Kasumi-1 (cell line): ENCODE measurements around the gene TM2D3.

Experiments
- DNase-seq, 2 experiments: peaks; one replicate each; lab custom pipeline; 2025; lab: John Stamatoyannopoulos, UW

Gene TM2D3

DNA sequence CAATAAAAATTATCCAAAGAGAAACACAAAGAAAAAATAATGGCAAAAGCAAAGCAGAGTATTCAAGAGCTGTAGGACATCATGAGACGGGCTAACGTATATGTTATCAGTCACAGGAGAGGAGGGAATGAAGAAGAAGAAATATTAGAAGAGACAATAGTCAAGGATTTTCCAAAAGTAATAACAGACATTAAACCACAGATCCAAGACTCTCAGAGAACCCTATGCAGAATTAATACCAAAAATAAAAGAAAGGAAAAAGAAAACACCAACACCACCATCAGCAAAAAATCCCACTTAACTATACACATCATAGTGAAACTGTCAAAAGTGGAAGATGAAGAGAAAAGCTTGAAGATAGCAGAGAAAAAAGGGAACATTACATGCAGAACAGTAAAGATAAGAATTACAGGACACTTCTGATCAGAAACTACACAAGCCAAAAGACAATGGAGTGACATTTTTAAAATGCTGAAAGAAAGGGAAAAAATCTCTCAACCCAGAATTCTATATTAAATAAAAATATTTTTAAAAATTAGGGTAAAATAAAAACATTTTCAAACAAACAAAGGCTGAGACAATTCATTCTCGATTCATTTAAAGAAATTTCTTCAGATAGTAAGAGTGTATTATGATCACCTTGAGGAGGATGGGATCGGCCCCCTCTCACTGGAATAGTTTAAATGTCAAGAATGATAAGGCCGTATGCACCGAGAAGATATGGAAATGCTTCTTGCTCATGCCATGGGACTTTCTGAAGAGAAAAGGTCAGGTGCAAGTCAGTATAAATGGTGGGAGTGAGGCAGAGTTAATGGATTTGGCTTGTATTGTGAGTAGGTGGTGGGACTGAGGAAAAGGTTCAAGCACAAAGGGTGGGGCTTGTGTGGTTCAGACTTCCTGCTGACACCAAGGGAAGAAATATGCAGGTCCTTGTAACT lies 28.5 kb downstream of the TM2D3 start:
- DNase-seq, result peak in 1 of 2 experiments; percentile 13

DNA sequence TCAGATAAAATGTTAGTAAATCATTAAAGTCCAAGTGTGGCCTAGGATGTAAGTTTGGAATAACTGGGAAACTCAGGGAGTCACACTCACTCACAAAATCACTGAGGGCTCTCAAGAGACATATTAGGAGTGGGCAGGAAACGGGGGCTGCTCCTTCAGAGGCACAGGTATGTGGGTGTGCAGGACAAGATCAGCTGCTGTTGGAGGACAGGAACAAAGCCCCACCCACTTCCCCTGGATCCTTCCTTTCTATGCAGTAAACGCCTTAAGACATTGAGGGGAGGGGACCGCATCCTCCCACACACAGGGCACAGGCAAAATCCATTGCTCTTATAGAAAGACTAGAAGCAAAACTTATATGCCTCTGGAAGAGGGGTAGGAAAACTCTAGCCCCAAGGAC lies 30.2 kb downstream of the TM2D3 start:
- DNase-seq, result no peak

DNA sequence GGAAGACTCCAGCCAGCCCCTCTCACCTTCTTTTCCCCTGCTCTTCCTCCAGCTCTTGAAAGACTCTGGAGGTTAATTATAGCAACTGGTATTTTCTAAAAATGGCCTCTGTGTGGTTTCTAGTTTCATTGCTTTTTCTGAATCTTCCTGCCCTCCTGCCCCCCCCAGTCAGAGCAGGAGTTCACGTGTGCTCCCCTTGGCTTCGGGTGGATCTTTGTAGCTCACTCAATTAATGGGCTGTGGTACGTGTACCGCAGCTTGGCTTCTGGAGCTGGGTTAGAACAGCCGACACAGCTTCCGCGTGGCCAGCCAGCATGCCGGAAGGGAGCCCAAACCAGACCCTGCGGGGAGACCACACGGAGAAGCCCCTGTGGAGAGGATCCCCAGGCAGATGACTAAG lies 31.5 kb downstream of the TM2D3 start:
- no peak for DNase-seq

DNA sequence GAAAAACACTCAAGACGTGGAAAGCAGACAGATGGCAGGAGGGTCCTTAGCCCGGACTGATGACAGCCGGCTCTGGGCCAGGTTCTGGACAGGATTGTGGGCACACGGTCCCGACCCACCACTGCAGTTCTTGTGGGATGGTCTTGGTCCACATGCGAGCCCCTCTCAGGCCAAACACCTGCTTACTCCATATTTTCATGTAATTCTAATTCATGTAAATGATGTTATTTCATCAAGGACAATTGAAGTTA lies 32.6 kb downstream of the TM2D3 start:
- DNase-seq, result no peak

DNA sequence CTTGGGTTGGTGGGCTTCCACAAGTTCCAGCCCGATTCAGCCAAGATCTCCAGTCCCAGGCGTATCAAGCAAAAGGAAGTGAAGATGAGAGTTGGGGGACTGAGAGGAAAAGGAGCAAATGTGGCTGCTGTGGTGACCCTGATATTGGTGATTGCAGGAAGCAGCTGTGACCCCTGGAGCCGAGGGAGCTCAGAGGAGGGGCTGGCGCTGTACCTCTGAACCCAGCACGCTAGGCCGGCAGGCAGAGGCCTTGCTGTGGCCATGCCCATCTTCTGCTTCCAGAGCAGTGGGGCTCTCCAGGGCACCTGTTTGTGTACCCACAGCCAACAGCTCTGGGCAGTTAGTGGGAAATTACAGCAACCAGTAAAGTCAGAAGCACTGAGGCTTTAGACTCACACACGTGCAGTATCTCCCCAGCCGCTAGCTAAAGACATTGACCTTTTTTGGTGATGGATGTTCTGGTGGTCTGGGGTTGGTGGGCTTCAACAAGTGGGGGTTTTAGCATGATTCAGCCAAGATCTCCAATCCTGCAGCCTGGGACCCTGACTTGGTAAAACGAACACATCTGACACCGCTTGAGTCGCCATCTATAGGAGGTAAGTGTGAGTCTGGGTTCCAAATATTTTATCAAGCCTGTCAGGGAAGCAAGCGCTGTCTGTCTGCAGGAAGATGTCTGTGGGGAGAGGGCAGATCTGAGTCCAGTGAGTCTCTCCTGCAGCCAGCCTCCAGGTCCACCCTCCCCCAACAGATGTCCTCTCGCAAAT lies 33.1 kb downstream of the TM2D3 start:
- peak; percentile 37 to 56 for DNase-seq

DNA sequence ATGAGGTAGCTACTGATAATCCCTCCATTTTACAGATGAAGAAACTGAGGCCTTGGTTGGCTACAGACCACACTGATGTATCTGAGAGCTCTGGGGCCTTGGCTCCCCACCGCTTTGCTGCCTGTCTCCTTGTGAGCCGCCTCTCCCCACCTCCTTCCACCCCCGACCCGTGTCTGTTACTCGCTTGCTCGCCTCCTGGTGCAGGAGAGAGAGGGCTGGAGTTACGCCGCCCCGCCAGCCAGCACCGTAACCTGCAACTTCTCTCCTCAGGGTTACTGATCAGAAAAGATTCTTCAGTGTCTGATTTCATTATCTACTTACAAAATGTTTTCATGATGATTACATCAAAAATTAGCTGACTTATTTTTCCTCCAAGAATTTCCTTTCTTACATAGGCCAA lies 34.1 kb downstream of the TM2D3 start:
- DNase-seq, result no peak

DNA sequence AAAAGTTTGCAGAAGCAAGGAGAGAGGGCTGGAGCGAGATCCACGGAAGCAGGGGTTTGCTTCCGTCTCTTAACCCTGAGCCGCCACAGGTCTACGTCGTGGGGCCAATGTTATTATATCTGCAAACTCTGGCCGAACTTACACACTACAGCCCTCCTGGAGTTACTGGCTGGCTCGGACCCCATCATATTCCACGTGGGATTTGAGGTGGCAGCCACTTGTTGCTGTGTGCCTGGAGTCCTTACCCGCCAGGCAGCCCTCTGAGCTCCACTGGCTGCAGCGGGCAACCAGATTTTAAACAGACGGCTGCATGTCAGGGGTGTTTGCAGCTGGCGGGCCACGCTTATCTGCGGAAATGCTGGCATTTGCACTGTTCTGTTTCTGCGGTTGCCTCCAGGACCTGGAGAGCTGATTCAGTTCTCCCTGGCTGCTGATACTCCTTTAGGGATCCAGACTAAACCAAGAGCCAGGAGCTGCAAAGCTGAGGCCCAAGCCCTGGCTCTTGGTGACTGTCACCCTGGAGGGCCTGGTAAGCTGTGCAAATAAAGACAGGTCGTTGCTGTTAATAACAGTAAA lies 34.7 kb downstream of the TM2D3 start:
- no peak for DNase-seq

DNA sequence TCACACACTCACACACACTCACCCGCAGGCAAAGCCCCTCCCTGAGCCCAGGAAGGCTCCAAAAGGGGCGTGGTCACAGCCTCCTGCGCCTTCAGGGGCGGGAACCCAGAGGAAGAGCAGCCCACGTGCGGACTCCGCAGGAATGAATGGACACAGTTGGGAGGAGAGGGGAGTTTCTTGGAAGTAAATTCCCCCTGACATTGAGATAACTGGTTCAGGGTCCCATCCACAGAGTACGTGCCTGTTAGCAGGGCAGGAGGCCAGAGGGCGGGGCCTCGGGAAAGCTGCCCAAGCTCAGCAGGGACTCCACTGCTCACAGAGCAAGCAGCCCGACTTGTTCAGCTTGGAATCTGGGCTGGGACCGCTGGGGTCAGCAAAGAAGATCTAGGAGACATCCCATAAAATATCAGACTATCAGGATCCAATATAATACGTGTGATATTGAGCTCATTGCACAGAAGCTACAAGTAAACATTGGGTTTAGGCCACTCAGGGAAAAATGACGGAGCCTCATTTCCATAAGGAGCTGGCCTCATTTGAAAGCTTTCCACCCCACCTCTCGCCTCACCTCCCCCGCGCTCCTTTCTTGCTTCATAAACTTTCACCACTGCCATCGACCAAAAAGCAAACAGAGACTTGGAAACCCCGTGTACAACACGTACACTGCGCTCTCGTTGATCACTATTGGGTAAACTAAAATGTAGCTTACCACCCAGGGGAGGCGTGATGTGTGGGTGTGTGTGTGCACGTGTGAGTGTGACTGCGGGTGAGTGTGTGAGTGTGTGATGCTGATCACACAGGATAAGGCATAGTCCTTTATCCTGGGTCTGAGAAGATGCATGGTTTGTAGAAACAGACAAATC lies 36.0 kb downstream of the TM2D3 start:
- no peak for DNase-seq

DNA sequence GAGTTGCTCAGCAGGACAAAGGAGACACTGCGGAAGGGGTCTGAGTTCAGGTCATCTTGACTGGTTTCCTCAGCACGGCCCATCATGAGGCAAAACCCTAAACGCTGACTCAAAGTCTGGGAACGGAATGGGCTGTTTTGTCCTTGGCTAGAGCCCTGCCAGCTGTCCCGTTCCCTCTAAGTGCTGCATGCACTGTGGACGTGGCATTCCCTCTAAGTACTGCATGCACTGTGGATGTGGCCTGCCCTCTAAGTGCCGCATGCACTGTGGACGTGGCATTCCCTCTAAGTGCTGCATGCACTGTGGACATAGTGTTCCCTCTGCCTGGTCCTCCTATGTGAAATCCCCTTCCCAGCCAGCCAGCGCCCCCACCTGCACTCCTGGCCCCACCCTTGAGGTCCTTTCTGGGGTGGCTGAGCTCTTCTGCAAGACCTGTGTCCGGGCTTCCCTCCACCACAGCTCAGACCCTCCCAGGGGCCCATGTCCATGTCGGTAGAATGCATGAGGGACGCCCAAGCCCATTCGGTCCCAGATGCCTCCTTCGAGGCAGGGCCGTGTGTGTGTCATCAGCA lies 36.7 kb downstream of the TM2D3 start:
- DNase-seq, result no peak

DNA sequence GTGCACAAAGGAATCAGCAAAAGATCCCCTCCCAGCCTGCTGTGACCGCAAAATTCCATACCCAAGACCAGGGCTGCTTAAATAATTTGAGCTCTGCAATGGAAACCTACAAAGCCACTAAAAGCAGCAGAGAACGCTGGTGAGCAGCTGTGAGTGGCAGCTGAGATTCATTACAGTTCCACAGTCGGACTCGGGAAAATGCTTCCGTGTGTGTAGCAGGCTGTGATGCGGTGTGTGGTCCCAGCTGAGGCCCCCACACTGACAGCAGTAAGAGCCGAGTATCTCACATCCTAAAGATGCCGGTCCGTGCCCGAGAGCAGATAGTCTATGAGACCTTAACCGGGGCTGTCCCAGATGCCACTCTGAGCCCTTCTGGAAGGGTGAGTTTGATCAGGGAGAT lies 37.4 kb downstream of the TM2D3 start:
- DNase-seq, result no peak

DNA sequence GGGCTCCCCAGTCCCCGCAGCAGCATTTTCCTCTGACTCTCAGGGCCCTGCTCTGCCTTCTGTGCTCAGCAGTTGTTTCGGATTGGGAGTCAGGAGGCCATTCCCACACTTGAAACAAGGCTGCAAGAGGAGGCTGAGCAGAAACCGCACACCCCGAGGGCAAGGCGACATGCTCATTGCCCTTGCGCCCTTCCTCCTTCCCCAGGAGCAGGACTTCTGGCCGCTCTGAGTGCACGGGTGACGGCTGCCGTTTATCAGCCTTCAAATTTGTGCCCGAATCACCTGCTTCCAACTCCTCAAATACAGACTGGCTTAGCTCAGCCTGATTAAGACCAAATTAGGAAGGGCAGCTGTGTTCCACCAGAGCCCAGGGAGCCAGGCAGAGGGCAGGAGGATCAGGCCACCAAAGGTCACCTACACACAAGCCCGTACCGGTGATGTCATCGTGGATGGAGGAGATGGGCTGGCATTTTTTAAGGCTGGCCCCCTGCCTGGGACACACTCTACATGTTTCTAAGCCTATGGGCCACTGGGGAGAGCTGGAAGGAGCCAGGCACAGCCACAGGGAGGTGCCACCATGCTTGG lies 38.1 kb downstream of the TM2D3 start:
- DNase-seq, result no peak

DNA sequence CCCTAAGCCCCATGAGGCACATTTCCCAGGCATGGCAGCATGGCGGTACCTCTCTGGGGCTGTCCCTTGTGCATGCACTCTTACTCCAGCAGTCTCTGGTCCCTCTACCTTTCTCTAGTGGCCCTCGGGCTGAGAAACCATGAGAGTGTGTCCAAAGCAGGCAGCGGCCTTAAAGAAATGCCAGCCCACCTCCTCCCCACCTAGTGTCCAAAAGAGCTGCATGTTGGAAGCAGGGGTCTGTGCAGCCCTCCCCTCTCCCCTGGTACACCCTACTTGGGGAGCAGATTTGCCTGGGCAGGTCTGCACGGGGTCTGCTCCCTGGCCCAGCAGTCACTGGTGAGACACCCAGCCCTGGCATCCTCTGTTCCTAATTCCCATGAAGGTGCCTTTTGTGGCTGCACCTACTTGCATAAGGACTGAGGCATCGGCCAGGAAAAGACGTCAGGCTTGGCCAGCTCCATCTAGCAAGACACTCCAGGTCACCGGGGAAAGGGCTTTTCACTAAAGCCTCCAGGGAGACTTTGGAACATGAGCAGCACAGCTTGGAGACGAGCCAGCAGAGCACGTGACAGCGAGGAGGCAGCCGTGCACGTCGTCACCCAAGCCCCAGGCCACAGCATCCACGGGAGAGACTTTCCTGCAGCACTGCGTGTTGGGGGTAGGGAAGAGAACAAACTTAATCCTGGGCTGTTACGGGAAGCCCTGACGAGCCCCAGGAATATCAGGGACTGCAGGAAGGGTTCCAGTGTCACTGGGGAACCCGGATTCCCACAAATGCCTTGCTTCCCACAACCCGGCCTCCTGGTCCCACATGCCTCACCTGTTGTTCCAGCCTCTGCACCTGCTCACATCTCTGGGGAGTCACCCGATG lies 38.8 kb downstream of the TM2D3 start:
- no peak for DNase-seq

DNA sequence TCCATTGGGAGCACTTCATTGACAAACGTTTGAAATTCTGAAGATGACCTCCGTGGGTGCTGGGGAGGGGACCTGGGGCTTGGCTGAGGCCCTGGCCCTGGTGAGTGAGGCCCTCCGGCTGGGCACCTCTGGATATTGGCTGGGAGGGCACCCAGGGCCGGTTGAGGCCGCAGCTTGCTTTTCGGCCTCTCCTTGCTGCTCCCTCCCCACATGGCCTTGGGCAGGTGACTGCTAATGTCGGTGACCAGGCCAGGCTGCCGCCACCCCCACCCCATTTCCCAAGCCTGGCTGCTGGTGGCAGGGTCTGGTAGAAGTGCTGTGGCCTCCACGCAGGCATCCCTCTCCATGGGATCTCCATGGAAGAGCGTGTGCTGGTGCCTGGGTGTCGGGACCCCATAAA lies 39.5 kb downstream of the TM2D3 start:
- no peak for DNase-seq

DNA sequence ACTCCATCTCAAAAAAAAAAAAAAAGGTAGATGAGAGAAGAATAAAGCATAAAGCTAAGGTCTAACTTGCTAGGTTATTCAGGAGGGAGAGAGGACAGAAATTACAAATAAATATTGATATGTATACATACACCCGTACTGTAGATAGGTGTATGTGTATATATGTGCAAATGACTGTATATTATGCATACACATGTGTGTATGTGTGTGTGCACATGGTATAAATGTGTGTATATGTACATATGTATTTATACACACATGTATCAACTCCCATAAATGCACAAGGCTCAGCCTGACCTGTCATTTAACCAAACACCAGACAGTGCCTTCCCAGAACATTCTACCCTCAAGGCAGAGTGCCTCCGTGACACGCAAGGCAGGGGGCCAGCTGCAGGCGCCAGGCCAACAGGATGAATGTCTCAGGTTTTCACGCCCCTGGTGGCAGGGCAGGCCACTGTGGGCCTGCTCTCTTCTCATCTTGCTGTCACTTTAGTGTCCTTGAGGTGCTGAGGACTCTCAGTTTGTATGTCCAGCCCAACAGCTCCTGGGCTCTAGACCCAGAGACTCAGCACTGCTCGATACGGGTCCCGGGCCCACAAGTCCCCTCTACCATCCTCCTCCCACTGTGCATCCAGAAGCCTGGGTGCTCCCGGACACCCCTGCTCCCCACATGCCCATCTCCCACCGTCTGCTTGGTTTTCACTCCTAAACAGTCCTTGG lies 40.4 kb downstream of the TM2D3 start:
- no peak for DNase-seq

DNA sequence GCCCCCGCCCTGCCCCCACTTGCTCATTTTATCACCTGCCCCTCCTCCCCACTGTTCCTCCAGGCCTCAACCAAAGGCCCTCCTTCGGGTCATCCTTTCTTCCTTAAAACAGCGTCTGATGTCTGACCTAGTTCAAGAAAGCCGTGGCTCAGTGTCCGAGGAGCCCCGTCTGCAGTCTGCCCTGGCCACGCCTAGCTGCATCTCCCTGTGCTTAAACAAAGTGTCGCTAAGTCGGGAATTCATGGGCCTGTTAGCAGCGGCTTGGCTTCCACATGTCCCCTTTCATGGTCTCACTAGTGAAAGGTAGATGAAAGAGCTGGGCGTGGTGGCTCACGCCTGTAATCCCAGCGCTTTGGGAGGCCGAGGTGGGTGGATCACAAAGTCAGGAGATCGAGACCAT lies 41.2 kb downstream of the TM2D3 start:
- no peak for DNase-seq

DNA sequence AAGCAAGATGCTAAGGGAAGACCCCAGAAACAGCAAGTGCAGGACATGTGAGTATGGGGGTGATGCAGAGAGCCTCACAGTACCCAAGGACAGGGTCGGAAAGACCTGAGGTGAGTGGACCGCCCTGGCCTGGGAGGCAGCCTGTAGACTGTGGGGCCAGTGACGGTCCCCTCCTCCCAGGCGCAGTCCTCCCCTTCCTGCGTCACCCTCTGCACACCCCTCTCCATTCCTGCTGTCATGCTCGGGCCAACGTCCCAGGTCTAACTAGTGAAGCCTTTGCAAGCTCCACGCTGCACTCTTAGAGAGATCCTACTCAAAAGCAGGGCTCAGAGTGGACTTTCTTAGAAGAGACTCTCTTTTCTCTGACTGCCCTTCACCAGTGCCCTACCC lies 41.6 kb downstream of the TM2D3 start:
- DNase-seq, result no peak

DNA sequence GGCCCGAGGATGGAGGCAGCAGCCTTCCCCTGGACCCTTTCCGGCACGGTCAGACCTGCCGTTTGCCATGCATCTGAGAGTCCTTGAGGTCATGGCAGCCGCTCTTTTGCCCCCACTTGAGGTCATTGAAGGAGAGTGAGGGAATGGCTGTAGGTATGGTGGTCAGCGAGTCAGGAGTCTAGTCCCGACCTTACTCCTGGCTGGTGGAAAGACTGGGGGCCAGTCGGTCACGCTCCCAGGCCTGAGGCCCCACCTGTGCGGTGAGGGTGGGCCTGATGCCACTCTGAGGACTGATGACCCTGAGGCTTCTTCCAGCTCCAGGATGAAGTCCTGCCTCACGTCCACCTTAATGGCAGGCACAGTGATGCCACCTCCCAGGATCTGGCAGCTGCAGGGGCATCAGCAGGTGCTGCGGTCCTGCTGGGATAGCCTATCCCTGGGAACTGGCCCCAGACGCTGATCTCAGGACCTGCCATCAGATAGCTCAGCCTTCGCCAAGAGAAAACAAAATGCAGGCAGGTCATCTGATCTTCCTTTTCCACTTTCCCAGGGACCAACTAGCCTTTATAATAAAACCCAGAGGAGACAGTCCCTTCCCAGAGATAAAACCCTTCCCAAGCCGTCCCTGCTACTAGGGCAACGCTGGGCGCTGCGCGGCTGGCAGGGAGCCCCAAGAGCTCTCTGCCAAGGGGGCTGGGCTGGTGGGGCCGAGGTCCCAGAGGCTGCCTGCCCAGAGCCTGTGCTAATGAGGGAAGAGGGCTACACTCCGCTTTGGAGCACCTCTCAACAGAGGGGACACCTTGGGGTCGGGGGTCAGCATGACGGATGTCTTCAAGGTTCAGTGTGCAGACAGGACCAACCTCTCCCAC lies 42.2 kb downstream of the TM2D3 start:
- DNase-seq, result no peak

DNA sequence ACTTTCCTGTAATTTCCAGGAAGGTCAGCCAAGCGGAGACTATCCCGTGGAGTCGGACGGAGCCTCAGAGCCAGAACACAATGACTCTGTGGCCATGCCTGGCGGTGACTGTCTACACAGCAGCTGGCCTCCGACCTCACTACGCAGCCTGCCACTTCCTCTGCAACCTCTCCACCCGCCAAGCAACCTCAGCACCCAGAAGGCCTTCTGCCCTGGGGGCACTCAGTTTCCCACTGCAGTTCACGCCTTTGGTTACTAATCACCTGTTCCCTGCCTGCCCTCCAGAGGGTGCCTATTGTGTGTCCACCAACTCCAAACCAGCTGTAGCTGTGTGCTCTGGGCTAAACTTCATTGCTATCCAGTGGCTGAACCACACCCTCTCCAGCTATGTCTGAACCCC lies 44.0 kb downstream of the TM2D3 start:
- no peak for DNase-seq

DNA sequence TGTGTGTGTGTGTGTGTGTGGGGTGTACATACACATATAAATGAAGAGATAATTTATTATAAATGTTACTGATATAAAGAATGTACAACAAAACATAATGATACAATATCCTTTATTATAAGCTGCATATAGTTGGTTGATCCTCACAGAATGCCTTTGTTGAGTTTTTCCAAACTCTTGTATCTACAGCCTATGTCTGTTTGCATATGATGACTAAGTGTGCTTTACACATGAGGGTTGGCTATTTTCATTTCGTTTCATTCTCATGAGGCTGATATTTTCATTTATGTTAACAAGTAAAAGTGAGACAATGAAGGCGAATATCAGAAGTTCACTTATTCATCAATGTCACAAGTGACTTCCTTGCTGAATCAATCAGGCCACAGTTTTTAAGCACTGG lies 45.1 kb downstream of the TM2D3 start:
- no peak for DNase-seq
